ENCODE measurements around the gene ACKR3.

ACKR3 gene

DNA sequence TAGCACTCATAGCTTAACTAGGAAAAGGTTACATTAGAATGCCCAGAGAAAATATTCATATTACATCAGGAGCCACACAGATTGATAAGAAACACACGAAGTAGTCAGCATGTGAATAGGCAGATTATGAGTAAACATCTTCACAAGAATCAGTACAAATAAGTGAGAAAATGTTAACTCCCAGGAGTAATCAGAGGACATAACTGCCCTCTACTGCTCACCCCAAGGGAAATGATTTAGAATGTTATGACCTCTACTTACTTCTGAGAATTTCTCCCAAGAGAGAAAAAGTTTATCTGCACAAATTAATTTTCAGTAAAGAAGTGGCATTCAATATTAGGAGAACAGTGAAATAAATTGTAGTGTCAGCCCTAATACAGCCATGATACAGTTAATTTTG lies 39.1 kb upstream of the ACKR3 start:
- no peak overlapping the region for H3K4me3 ChIP-seq (ENCODE audit: low read length)
- no peak for DNase-seq (ENCODE audit: low read depth)
- TF ChIP-seq, protein P1, sequence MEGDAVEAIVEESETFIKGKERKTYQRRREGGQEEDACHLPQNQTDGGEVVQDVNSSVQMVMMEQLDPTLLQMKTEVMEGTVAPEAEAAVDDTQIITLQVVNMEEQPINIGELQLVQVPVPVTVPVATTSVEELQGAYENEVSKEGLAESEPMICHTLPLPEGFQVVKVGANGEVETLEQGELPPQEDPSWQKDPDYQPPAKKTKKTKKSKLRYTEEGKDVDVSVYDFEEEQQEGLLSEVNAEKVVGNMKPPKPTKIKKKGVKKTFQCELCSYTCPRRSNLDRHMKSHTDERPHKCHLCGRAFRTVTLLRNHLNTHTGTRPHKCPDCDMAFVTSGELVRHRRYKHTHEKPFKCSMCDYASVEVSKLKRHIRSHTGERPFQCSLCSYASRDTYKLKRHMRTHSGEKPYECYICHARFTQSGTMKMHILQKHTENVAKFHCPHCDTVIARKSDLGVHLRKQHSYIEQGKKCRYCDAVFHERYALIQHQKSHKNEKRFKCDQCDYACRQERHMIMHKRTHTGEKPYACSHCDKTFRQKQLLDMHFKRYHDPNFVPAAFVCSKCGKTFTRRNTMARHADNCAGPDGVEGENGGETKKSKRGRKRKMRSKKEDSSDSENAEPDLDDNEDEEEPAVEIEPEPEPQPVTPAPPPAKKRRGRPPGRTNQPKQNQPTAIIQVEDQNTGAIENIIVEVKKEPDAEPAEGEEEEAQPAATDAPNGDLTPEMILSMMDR (conservative IDR thresholded peaks at IDR 0.05; ENCODE audit: low read length) = no peak

DNA sequence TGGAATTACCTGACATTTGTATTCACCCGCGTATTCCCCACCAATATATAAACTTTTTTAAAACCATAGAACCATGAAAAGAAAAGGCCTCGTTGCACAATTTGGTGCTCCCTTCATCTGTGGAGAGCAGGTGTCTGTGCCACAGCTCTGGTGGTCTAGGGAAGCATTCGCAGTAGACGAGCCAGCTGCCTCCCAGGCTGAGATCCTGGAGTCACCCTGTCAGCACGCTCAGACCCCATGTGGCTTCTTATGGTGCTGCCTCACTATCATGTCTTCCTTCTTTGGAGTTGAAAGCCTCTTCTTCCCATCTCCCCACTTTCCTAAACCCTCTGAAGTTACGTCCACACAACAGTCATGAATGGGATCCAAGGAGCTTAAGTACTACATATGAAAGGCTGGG lies 38.4 kb upstream of the ACKR3 start:
- TF ChIP-seq, protein P1 (conservative IDR thresholded peaks at IDR 0.05; ENCODE audit: low read length) = no peak
- DNase-seq (ENCODE audit: low read depth) = no peak
- H3K4me3 ChIP-seq (ENCODE audit: low read length) = no peak overlapping the region

DNA sequence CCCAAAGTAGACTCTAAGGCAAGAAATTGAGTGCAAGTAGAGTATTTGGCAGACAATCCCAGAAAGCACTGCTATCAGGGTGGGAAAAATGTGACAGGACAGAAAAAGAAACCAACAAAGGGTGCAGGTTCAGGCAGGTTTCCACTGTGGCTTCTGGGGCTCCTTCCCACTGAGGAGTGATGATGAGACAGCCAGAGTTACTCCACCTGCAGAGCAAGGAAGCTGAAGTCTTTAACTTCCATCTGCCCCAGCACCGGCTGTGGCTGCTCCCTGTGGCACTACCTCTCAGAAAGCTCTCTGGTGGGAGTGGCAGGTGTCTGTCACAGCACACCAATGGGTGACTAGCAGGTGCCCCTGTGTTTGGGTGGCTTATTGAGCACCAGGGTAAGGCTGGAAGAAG lies 37.6 kb upstream of the ACKR3 start:
- TF ChIP-seq, protein P1 (conservative IDR thresholded peaks at IDR 0.05; ENCODE audit: low read length) = no peak
- H3K4me3 ChIP-seq (ENCODE audit: low read length) = no peak overlapping the region
- no peak for DNase-seq (ENCODE audit: low read depth)

DNA sequence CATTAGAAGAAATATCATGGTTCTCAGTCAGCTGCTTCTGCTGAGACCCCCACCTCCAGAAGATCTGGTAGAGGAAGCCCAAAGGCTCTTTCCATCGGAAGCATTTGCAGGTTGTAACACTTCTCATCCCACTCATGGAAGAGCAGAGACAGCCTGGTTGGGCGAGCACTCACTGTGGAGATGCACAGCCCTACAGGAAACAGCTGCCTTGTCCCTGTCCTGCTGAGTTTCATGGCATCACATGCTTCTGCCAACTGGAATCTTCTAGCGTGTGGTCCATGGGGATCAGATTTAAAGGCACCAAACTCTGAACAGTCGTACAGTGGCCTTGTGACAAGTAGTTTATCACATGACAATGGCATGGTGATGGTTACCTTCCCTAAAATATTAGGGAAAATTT lies 36.3 kb upstream of the ACKR3 start:
- no peak for DNase-seq (ENCODE audit: low read depth)
- TF ChIP-seq, protein P1 (conservative IDR thresholded peaks at IDR 0.05; ENCODE audit: low read length) = no peak
- no peak overlapping the region for H3K4me3 ChIP-seq (ENCODE audit: low read length)

DNA sequence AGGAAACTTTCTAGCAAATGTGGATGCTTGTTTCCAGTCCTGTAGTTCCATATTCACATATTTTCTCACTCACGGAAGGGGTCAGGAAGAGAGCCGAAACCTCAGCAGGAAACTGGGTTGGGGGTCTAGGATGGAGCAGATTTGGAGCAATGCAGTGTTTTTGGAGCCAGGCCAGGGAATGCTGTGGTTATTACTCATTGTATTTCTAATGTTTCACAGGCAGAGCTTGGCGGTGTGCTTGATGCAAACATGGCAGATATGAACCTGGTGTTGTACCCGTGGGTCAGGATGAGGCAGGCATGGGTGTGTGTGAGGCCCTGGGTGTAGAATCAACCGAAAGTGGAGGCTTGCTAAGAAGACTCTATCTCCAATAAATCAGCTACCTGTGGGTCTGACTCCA lies 34.6 kb upstream of the ACKR3 start:
- no peak overlapping the region for H3K4me3 ChIP-seq (ENCODE audit: low read length)
- peak; percentile 32 for DNase-seq (ENCODE audit: low read depth)
- TF ChIP-seq, protein P1 (conservative IDR thresholded peaks at IDR 0.05; ENCODE audit: low read length) = no peak

DNA sequence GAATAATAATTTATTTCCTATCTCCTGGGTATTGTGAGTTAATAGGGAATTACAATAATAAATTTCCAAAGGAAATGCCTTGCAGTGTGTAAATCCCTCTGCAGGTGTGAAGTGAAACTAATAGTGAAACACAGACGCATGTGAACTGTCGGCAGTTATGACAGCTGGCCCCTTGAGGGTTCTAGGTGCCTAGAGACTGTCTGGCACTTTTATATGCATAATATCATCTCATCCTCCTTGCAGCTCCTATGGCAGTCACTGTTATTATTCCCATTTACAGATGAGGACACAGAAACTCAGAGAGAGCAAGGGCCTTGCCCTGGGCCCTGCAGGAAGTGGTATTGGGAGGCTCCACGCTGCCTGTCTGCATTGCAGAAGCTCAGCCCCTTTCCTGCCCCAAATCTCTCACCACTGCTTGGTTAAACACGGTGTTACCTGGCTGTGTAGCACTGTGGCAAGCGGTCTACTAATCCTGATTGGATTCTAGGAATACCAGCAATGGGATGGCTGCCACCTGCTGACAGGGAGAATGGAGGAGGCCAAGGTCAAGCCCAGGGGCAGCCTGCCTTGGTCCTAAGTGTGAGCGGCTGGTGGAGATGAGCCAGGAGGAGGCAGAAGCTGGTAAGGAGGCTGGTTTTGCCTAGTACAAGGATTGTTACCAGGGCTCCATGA lies 32.8 kb upstream of the ACKR3 start:
- H3K4me3 ChIP-seq (ENCODE audit: low read length) = no peak overlapping the region
- TF ChIP-seq, protein P1 (conservative IDR thresholded peaks at IDR 0.05; ENCODE audit: low read length) = no peak

DNA sequence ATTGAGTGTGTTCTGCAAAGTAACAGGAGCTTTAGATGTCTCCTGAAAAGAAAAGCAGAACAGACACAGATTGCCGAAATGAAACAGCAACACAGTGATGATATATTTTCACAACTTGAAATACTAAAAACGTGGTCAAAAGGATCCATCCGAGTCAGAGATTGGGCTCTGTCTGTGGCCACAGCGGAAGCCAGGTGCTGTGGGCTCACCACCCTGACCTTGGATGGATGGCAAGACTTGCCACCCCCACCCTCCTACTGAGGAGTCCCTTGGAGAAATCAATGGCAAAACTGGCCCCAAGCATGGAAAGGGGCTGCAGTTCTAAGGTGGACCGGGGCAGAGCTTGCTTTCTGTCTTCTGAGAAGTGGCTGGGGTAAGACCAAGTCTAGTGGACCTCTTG lies 31.4 kb upstream of the ACKR3 start:
- H3K4me3 ChIP-seq (ENCODE audit: low read length) = no peak overlapping the region
- DNase-seq (ENCODE audit: low read depth) = no peak
- TF ChIP-seq, protein P1 (conservative IDR thresholded peaks at IDR 0.05; ENCODE audit: low read length) = no peak

More for the DNA sequence above, 32.8 kb upstream of the ACKR3 start:
- no peak for DNase-seq (ENCODE audit: low read depth)
